ENCODE measurements around the gene PDZD11.
"Not testable (repeated sequence)": the region's sequence is repeated elsewhere in the genome, so short reads cannot be mapped to it uniquely, and the experiment has no call there.

The PDZD11 gene

DNA sequence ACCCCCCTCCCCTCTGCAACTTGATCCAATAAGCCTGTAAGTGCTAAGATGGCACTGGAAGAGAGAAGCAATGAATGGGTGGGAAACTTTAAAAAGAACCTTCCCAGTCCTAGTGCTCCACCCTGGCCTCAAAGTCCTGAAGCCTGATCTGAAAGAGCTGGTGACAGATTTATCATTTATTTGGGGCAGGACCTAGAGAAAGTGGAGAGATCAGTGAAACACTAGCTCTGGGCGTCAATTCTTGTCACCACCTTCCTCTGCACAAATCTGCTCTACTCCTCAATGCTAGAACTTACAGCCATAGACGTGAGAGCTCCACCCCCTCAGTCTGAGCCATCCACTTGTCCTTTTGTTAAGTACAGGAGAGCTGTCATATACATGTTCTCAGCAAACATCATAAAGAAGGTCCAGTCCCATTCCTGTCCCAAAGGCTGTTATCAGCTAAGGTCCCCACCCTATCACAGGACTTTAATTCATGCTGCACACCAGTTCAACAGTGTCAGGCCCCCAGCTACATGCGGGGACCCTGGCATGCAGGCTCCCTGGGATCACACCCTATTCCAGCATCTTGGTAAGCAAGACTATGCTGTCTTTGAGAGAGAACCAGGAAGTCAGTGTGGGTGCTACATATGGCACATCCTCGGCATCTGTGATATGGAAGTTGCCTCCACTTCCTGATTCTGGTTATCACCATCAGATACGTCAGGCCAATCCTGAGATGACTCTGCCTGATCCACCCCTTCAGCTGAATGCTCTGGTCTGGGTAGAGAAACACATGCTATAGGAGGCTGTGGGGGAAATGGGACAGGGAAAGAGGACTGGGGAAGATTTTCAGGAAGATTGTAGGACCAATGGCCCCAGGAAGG, 32.1 kb downstream of the PDZD11 start:
- no peak for FAIRE-seq
- no peak for DNase-seq (ENCODE audit: insufficient read length, low spot score)

DNA sequence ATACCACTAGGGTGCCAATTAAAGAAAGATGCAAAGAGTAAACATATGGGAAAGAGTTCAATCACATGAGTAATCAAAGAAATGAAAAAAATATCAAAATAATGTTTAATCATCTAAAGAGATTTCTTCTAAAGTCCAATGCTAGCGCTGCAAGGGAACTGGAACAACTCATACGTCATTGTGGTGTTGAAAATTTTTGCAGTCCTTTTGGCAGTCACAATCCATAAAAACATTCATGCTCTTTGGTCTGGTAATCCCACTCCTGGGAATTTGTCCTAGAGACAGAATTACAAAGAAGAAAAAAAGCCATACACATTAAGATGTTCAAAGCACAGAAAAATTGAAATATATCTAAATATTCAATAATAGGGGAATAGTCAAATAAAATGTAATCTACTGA, 34.3 kb downstream of the PDZD11 start:
- no peak for FAIRE-seq

DNA sequence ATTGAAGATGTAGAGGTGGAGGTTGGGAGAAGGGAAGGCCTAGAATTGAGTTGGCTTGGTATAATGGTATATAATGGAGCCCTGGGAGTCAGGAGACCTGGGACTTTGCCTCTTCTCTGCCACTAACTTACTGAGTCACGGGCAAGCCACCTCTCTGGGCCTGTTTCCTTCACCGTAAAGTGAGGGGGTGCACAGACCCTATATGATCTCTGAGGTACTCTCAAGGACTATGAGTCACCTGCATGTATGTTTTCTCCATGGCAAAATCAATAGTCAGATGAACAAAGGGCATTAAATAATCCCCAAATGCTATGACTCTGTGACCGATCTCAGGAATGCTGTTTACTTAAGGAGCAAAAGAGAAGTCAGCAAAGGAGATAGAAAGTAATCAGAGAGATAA, 34.8 kb downstream of the PDZD11 start:
- no peak for FAIRE-seq
- DNase-seq (ENCODE audit: insufficient read length, low spot score), result no peak

More for the DNA sequence above, 34.3 kb downstream of the PDZD11 start:
- no peak for DNase-seq (ENCODE audit: insufficient read length, low spot score)

DNA sequence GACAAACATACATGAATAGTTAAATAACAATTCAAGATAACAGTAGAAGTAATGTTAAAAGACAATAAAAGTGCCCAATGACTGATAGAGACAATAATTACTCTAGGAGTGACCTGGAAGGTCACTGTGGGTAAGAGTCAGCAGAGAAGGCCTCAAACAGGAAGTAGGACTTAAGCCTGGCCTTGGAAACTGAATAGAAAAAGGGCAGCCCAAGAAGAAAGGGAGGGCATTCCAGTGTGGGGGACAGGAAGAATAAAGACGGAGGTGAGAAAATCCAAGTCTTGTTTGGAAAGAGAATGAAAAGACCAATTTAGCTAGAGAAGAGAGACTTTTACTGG, 35.7 kb downstream of the PDZD11 start:
- FAIRE-seq (no peak), DNase-seq (ENCODE audit: insufficient read length, low spot score) (no peak)

DNA sequence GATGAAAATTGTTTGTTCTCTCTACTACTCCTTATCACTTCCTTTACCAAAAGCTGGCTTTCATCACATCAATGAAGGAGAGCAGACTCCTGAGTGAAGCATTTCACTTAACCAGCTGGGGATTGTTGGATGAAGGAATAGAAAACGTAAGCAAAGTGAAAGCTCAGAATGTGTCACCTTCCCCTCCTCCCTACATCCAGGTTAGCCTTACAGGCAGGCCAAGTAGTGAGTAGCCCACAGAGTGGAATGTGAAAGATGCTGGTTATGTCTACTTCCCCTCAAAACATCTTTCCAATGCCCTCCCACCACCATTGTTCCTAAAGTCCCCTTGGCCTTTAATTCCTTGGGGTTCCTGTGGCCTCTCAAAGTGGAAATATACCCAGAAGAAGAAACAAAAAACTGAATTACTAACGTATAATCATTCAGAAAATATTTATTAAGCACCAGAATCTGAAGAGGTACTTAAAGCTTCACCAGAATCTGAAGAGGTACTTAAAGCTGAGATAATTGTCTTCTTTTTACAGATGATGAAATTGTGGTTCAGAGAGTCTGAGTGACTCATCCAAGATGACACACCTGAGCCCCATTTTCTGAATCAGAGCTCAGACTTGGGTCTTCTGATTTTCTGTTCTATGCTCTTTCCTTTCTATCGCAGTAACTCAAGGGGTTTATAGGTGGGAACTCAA, 36.2 kb downstream of the PDZD11 start:
- FAIRE-seq (no peak), DNase-seq (ENCODE audit: insufficient read length, low spot score) (no peak)

DNA sequence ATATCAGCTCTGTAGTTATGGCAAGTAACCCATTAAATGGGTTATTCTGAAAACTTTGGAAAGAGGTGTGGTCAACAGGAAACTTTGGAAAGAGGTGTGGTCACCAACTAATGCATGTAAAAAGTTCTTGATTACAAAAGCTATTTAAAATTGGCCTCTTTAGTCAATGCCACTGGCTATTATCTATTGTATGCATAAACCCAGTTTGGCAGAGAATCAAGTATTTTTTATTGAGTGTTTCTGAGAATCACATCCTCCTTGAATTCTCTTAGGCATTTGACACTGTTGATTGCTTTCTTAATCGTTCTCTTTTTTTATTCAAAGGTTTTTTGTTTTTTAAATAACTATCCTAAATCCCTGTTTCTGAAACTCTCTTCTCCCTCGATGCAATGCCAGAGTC, 37.2 kb downstream of the PDZD11 start:
- FAIRE-seq, result no peak
- DNase-seq (ENCODE audit: insufficient read length, low spot score), result no peak

DNA sequence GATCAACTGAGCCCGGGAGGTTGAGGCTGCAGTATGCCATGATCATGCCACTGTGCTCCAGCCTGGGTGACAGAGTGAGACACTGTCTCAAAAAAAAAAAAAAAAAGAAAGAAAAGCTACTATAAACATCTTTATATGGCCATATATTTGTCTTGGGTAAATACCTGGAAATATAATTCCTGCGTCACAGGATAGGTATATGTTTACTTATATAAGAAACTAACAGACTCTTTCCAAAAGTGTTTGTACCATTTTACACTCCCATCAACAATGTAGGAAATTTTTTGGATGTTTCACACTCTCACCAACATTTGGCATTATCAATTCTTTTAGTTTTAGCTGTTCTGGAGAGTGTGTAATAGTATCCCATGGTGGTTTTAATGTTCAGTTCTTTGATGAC, 42.5 kb downstream of the PDZD11 start:
- FAIRE-seq (no peak), DNase-seq (ENCODE audit: insufficient read length, low spot score) (no peak)

DNA sequence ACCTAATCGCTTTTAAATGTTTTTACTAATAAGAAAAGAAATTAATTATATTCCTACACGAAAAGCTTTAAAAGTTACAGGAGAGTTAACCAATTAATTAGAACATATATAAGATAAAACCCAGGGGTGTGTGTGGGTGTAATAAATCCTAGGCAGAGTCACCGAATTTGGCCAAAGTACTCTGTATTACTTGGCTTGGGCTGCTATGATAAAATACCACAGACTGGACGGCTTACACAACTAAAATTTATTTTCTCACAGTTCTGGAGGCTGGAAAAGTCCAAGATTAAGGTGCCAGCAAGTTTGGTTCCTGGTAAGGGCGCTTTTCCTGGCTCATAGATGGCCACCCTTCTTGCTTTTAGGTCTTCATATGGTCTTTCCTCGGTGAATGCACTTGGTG, 44.8 kb downstream of the PDZD11 start:
- FAIRE-seq (no peak), DNase-seq (ENCODE audit: insufficient read length, low spot score) (no peak)

DNA sequence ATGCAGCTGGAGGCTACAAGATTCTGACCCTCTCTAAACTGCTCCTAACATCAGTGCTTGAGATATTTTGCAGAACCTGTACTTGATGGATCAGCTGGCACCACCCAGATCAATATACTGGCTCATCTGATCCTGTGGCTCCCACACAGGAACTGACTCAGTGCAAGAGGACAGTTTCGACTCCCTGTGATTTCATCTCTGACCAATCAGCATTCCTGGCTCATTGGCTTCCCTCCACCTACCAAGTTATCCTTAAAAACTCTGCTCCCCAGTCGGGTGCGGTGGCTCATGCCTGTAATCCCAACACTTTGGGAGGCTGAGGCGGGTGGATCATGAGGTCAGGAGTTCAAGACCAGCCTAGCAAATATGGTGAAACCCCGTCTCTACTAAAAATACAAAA, 46.1 kb downstream of the PDZD11 start:
- DNase-seq (ENCODE audit: insufficient read length, low spot score); FAIRE-seq: not testable (repeated sequence)

DNA sequence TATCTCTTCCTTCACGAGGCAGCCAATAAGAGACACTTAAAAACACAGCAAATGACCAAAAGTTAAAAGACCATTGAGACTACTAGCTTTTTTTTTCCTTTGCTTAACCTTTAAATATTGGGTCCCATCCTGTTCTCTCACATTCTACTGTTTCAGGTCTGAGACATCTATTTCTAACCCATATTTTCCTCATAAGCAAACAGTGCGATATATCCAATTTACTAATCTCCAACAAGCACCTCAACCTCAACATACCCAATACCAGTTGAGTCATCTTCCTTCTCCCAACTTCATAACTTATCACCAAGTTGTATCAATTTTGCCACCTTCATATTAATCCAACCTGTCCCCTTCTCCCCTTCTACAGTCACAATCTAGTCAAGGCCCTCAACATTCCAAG, 48.2 kb downstream of the PDZD11 start:
- DNase-seq (ENCODE audit: insufficient read length, low spot score) (no peak), FAIRE-seq (no peak)

DNA sequence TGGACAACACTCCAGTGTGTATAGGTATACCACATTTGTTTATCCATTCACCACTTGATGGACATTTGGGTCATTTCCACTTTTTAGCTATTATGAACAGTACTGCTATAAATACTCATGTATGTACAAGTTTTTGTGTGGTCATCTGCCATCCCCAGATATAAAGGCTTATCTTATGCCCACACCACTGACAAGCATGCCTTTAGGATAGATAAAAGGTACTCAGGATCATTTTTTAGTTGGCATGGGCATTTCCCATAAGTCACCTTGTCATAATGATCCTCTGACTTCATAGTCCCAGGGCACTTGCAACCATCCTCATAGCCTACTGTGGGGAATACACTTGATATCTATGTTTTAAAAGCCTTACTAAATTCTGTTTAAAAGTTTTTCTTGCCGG, 49.0 kb downstream of the PDZD11 start:
- DNase-seq (ENCODE audit: insufficient read length, low spot score) (no peak), FAIRE-seq (no peak)

Measured in GM19239 (cell line).